AG09319 (cell line): ENCODE measurements around the gene ZMYND10.

ENCODE experiments used
- DNase-seq: peaks from one replicate; pipeline ENCODE4 v3.0.0-alpha.2; 2010; ENCODE audit warnings: low read depth; ENCODE audit errors: extremely low read depth
- CTCF ChIP-seq: IDR thresholded peaks from 2 replicates; pipeline ENCODE4 v1.5.1; 2011; ENCODE audit warnings: low read depth, mild to moderate bottlenecking, inconsistent platforms, low read length, moderate library complexity

ZMYND10 gene

GRCh38 chr3:50299638-50299928 lies 45.9 kb downstream of the ZMYND10 start:
- TF ChIP-seq CTCF = no peak
- no peak for DNase-seq

GRCh38 chr3:50298836-50299637 lies 46.5 kb downstream of the ZMYND10 start, which contains the start of the genes HYAL3 and NAA80:
HYAL3 (minus strand) TSS chr3:50299405; CDS start chr3:50295602, 3,803 bp downstream.
NAA80 (minus strand) TSS chr3:50299405; CDS start chr3:50297463, 1,942 bp downstream.
- TF ChIP-seq CTCF = peak; percentile 17
- DNase-seq = peak; percentile 99

- no peak for TF ChIP-seq CTCF
- DNase-seq = no peak
Observed at GRCh38 chr3:50297896-50298725, 47.4 kb downstream of the ZMYND10 start.

GRCh38 chr3:50297384-50297775 lies 48.2 kb downstream of the ZMYND10 start:
- TF ChIP-seq CTCF = no peak
- no peak for DNase-seq

- no peak for TF ChIP-seq CTCF
- DNase-seq = no peak
Observed at GRCh38 chr3:50296721-50297383, 48.7 kb downstream of the ZMYND10 start.

- no peak for DNase-seq
- no peak for TF ChIP-seq CTCF
Observed at GRCh38 chr3:50295553-50296431, 49.7 kb downstream of the ZMYND10 start.
